ENCODE data around the gene MELTF. TPM values are rescaled to one million over a fixed set of nuclear protein-coding genes. Genes with fewer than 3 reads are reported as not detected.

Gene MELTF
- total and polyA plus RNA-seq, 9 of the 15 experiments (the other 6 are each of a cell fraction or from before 2014, with no cell fraction given), result 0.35 to 10.5 (median 4.5) TPM

- TF ChIP-seq SMAD1 (IDR thresholded peaks at IDR 0.05; ENCODE audit: low read depth, low read length, partially characterized antibody) (no peak), MEF2D (tag; conservative IDR thresholded peaks at IDR 0.05; ENCODE audit: low read depth) (no peak), POU5F1 (IDR thresholded peaks at IDR 0.05; ENCODE audit: borderline replicate concordance, low read depth, low read length, partially characterized antibody) (no peak), ZBTB33 (CRISPR knock-in tag; IDR thresholded peaks at IDR 0.05) (peak; percentile 74), KLF16 (IDR thresholded peaks at IDR 0.05) (no peak), NR1H2 (CRISPR knock-in tag; IDR thresholded peaks at IDR 0.05) (no peak), ATF1 (CRISPR knock-in tag; IDR thresholded peaks at IDR 0.05) (no peak), ATF1 (tag; IDR thresholded peaks at IDR 0.05) (no peak), ZFP30 (CRISPR knock-in tag; IDR thresholded peaks at IDR 0.05; ENCODE audit: borderline replicate concordance) (no peak), PML (IDR thresholded peaks at IDR 0.05; ENCODE audit: low read length) (no peak), ZBTB17 (CRISPR knock-in tag; IDR thresholded peaks at IDR 0.05) (no peak), ETV1 (tag; conservative IDR thresholded peaks at IDR 0.05; ENCODE audit: low read depth) (no peak), KDM5B (IDR thresholded peaks at IDR 0.05; ENCODE audit: insufficient replicate concordance, low read depth, low read length) (peak; percentile 1), ZNF561 (CRISPR knock-in tag; conservative IDR thresholded peaks at IDR 0.05) (no peak), ZNF3 (CRISPR knock-in tag; IDR thresholded peaks at IDR 0.05) (no peak), RBBP5 (IDR thresholded peaks at IDR 0.05; ENCODE audit: borderline replicate concordance, insufficient read depth, low read length, poor library complexity, severe bottlenecking) (no peak)
- TF ChIP-seq, protein P1, sequence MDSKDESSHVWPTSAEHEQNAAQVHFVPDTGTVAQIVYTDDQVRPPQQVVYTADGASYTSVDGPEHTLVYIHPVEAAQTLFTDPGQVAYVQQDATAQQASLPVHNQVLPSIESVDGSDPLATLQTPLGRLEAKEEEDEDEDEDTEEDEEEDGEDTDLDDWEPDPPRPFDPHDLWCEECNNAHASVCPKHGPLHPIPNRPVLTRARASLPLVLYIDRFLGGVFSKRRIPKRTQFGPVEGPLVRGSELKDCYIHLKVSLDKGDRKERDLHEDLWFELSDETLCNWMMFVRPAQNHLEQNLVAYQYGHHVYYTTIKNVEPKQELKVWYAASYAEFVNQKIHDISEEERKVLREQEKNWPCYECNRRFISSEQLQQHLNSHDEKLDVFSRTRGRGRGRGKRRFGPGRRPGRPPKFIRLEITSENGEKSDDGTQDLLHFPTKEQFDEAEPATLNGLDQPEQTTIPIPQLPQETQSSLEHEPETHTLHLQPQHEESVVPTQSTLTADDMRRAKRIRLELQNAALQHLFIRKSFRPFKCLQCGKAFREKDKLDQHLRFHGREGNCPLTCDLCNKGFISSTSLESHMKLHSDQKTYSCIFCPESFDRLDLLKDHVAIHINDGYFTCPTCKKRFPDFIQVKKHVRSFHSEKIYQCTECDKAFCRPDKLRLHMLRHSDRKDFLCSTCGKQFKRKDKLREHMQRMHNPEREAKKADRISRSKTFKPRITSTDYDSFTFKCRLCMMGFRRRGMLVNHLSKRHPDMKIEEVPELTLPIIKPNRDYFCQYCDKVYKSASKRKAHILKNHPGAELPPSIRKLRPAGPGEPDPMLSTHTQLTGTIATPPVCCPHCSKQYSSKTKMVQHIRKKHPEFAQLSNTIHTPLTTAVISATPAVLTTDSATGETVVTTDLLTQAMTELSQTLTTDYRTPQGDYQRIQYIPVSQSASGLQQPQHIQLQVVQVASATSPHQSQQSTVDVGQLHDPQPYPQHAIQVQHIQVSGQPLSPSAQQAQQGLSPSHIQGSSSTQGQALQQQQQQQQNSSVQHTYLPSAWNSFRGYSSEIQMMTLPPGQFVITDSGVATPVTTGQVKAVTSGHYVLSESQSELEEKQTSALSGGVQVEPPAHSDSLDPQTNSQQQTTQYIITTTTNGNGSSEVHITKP (IDR thresholded peaks at IDR 0.05; ENCODE audit: partially characterized antibody), result peak; percentile 89
- TF ChIP-seq, protein P2, sequence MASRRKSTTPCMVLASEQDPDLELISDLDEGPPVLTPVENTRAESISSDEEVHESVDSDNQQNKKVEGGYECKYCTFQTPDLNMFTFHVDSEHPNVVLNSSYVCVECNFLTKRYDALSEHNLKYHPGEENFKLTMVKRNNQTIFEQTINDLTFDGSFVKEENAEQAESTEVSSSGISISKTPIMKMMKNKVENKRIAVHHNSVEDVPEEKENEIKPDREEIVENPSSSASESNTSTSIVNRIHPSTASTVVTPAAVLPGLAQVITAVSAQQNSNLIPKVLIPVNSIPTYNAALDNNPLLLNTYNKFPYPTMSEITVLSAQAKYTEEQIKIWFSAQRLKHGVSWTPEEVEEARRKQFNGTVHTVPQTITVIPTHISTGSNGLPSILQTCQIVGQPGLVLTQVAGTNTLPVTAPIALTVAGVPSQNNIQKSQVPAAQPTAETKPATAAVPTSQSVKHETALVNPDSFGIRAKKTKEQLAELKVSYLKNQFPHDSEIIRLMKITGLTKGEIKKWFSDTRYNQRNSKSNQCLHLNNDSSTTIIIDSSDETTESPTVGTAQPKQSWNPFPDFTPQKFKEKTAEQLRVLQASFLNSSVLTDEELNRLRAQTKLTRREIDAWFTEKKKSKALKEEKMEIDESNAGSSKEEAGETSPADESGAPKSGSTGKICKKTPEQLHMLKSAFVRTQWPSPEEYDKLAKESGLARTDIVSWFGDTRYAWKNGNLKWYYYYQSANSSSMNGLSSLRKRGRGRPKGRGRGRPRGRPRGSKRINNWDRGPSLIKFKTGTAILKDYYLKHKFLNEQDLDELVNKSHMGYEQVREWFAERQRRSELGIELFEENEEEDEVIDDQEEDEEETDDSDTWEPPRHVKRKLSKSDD (conservative IDR thresholded peaks at IDR 0.05; ENCODE audit: low read length), result no peak
Measured at GRCh38 chr3:196966526-196967401, 62.9 kb downstream of the MELTF start (continued).

Data from K562 (cell line).